Subcutaneous adipose tissue (tissue), 4 donors: ENCODE results near the gene UGT1A1. TPM values are rescaled to one million over a fixed set of nuclear protein-coding genes. Genes with fewer than 3 reads are reported as not detected.

Source experiments
- CTCF ChIP-seq: fragments of 450-650 bp; IDR thresholded peaks from one replicate; pipeline ENCODE4 v1.5.1; 2016; ENCODE audit warnings: low read depth, mild to moderate bottlenecking, control low read depth, antibody characterized with exemption, moderate library complexity
- total RNA-seq, 4 donors: library from RNA; depleted of rRNA; stranded (reverse); fragments of >200 nt; gene quantifications; one replicate each; pipeline ENCODE4 v1.1.0, GENCODE V29; 2016

UGT1A1 gene
- total RNA-seq, 4 donors from 2014 or later, result not detected

DNA sequence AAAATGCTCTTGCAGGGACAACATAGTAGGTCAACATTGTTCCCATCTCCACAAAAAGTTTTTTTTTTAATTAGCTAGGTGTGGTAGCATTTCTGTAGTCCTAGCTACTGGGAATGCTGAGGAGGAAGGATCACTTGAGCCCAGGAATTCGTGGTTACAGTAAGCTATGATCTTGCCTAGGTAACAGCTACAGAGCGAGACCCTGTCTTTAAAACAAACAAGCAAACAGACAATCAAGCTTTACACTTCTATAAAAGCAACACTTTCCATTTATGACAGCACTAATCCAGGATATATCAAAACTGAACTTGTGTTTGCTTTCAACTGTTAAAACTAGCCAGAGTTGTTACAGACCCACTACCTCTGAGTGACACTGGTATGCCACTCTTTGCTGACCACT is 19.2 kb upstream of the UGT1A1 start:
- no peak for TF ChIP-seq CTCF

GRCh38 chr2:233743464-233744259 is 16.4 kb upstream of the UGT1A1 start:
- no peak for TF ChIP-seq CTCF

GRCh38 chr2:233745073-233745755 is 14.9 kb upstream of the UGT1A1 start:
- no peak for TF ChIP-seq CTCF

GRCh38 chr2:233746475-233747282 is 13.4 kb upstream of the UGT1A1 start:
- no peak for TF ChIP-seq CTCF

GRCh38 chr2:233747283-233747544 is 12.9 kb upstream of the UGT1A1 start:
- TF ChIP-seq CTCF, result no peak

DNA sequence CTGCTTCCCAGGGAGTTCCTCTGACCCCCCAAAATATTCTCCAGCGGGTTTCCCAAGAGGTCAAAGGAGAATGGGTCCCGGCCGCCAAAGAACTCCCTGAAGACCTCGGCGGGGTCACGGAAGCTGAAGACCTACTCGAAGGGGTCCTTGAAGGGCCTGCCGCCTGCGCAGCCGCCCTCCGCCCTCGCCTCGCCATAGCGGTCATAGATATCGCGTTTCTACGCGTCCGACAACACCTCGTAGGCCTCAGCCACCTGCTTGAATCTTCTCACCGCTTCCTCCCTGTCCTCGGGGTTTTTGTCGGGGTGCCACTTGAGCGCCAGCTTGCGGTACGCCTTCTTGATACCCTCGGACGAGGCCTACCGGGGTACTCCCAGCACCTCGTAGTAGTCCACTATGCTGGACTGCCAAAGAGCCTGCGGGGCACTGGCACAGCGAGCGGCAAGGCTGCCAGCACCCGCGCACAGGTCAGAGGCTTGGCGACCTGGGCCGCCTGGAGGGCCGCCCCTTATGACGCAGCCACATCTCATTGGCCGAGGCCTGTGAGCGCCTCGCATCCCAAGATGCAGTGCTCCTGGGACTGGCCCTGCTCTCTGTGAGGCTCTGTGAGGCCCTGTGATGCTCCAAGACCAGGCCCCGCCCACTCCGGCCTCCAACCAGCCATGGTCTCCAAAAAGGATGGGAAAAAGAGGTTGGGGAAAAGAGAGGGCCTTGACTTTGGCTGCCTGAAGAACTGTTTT is 5.0 kb upstream of the UGT1A1 start:
- no peak for TF ChIP-seq CTCF
